Measurements from ENCODE around the gene CTIF. TPM values are rescaled to one million over a fixed set of nuclear protein-coding genes. Genes with fewer than 3 reads are reported as not detected.

Gene CTIF
- total RNA-seq, 1 donor from 2014 or later, result 35.1 TPM

DNA sequence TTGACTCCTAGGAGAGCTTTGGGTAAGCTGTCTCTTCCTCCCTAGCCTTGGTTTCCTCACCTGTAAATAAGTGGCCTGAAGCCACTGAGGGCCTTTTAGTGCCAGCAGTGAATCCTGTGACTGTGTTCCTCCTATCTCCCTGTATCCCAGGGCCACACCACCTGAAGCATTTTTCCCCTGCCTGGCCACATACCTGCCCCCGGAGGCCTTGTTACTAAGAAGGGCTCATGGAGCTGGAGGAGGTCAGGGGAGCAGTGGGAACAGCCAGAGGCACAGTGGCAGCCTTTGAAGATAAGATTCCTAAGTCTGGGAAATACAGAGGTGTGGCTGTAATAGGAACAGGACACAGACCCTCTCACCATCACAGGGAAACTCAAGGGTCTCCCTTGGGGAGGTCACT, 249.5 kb downstream of the CTIF start:
- Histone ChIP-seq H3K27ac (no peak overlapping the region), H3K27me3 (no peaks in the 10 kb centered on the region), H3K4me3 (no peak overlapping the region), H3K9me3 (no peaks in the 10 kb centered on the region), H3K4me1 (peaks cover 5% of the 10 kb centered on the region), H3K36me3 (no peaks in the 10 kb centered on the region)
- no peak for DNase-seq (ENCODE audit: extremely low spot score in 2 of 2)
- no peak for TF ChIP-seq POLR2AphosphoS5 (IDR thresholded peaks at IDR 0.05; ENCODE audit: insufficient read depth in 1 of 2, low read depth in 1 of 2)
- TF ChIP-seq, protein P1, sequence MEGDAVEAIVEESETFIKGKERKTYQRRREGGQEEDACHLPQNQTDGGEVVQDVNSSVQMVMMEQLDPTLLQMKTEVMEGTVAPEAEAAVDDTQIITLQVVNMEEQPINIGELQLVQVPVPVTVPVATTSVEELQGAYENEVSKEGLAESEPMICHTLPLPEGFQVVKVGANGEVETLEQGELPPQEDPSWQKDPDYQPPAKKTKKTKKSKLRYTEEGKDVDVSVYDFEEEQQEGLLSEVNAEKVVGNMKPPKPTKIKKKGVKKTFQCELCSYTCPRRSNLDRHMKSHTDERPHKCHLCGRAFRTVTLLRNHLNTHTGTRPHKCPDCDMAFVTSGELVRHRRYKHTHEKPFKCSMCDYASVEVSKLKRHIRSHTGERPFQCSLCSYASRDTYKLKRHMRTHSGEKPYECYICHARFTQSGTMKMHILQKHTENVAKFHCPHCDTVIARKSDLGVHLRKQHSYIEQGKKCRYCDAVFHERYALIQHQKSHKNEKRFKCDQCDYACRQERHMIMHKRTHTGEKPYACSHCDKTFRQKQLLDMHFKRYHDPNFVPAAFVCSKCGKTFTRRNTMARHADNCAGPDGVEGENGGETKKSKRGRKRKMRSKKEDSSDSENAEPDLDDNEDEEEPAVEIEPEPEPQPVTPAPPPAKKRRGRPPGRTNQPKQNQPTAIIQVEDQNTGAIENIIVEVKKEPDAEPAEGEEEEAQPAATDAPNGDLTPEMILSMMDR (IDR thresholded peaks at IDR 0.05), result no peak
- TF ChIP-seq POLR2A (IDR thresholded peaks at IDR 0.05), result no peak
- intact Hi-C loops (cut with DNase I), result loop anchor here (10.0 kb wide), 1 partner anchor 56 kb away; no protein-coding TSS in a partner anchor

DNA sequence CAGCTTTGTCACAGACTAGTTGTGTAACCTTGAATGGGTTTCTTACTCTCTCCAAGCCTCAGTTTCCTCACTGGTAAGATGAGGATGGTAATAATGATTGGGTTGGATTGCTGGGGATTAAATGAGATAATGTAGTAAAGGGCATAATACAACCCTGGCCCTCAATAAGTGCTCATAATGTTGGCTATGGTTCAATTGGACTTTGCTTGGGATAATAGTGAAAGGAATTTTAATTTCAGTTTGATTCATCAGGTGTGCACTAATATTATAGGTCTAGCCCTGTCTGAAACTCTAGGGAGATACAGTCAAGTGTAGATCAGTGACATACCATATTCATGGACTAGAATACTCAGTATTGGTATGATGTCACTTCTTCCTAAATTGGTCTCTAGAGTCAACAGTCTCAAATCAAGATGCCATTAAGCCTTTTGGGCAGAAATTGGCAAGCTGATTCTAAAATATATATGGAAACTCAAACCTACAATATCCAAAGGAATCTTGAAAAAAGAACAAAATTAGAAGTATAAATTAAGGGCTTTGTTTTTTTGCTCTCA, 250.5 kb downstream of the CTIF start:
- Histone ChIP-seq H3K27ac (no peak overlapping the region), H3K9me3 (no peaks in the 10 kb centered on the region), H3K4me1 (peaks cover 5% of the 10 kb centered on the region), H3K27me3 (no peaks in the 10 kb centered on the region), H3K36me3 (no peaks in the 10 kb centered on the region), H3K4me3 (no peak overlapping the region)
- no peak for TF ChIP-seq POLR2A (IDR thresholded peaks at IDR 0.05)
- TF ChIP-seq POLR2AphosphoS5 (IDR thresholded peaks at IDR 0.05; ENCODE audit: insufficient read depth in 1 of 2, low read depth in 1 of 2), result no peak
- TF ChIP-seq, protein P1 (IDR thresholded peaks at IDR 0.05), result no peak
- intact Hi-C loops (cut with DNase I), result loop anchor here (10.0 kb wide), 1 partner anchor 55 kb away; no protein-coding TSS in a partner anchor
- DNase-seq (ENCODE audit: extremely low spot score in 2 of 2), result no peak

DNA sequence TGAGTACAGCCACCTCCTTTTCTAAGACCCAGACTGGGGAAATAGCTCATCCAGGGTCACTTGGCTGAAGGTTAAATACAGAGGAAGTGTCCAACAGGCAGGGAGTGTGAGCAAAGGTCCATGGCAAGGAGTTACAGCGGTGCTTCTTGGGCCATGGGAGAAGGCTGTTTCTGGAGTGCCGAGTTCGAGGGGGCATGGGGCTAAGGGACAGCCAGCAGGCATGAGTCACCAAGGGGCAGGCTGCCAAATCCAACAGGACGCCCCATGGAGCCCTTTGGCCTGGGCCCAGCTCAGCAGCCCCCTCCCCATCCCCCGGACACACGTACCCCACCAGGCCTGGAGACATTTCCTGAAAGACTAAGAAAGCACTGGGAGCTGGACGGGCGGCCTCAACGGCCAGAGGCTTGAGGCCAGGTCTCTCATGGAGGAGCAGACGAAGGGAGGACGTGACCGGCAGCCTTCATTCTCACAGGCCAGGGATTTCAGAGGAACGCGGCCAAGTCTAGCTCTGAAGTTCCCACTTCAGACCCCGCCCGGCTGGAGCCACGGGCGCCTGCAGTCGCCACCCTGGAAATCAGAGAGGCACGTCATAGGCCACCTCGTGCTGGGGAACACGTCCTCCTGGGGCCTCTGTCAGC, 251.5 kb downstream of the CTIF start:
- no peak overlapping the region for H3K27ac ChIP-seq
- intact Hi-C loops (cut with DNase I), result no loop called here
- no peak overlapping the region for H3K4me3 ChIP-seq
- no peak for DNase-seq (ENCODE audit: extremely low spot score in 2 of 2)
- no peaks in the 10 kb centered on the region for H3K36me3 ChIP-seq
- H3K4me1 ChIP-seq, result peaks cover 5% of the 10 kb centered on the region
- H3K9me3 ChIP-seq, result no peaks in the 10 kb centered on the region
- TF ChIP-seq, protein P1 (IDR thresholded peaks at IDR 0.05), result no peak
- no peak for TF ChIP-seq POLR2A (IDR thresholded peaks at IDR 0.05)
- TF ChIP-seq POLR2AphosphoS5 (IDR thresholded peaks at IDR 0.05; ENCODE audit: insufficient read depth in 1 of 2, low read depth in 1 of 2), result peak in 1 of 2 donors; percentile 40
- H3K27me3 ChIP-seq, result no peaks in the 10 kb centered on the region

DNA sequence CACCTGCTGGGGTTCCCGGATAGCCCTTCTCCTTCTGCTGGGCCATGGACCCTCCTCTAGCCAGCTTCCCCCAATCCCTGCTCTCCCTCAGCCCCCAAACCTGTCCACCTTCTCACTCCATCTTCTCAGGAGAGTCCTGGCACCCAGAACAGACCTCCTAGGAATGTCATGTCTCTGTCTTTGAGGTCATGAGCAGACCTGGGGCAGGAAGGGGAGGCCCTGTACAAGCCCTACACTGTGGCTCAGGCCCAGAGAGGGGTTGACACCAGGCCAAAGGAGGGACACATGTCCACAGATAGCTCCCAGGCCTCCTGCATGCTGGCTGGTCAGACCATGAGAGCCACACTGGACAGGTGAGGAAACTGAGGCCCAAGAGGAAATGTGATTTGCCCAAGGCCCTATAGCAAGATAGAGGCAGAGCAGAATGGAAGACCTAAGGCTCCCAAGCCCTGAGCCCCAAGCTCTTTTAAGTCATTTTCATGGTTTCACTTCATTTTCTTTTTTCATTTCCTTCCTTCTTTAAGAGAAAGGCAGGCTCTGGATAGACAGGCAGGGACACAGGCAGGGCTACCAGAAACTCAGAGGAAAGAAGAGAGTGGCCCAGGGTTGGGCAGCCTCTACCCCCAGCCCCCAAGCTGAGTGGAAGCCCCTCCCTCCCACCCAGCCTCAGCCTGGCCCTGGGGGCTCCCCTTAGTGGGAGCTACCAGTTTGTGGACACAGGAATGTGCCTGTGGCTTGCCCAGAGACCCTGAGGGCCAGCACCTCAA, 252.2 kb downstream of the CTIF start:
- intact Hi-C loops (cut with DNase I), result no loop called here
- Histone ChIP-seq H3K4me1 (peaks cover 5% of the 10 kb centered on the region), H3K27me3 (no peaks in the 10 kb centered on the region), H3K27ac (no peak overlapping the region), H3K4me3 (no peak overlapping the region), H3K9me3 (no peaks in the 10 kb centered on the region), H3K36me3 (no peaks in the 10 kb centered on the region)
- TF ChIP-seq POLR2AphosphoS5 (IDR thresholded peaks at IDR 0.05; ENCODE audit: insufficient read depth in 1 of 2, low read depth in 1 of 2), result no peak
- DNase-seq (ENCODE audit: extremely low spot score in 2 of 2), result no peak

DNA sequence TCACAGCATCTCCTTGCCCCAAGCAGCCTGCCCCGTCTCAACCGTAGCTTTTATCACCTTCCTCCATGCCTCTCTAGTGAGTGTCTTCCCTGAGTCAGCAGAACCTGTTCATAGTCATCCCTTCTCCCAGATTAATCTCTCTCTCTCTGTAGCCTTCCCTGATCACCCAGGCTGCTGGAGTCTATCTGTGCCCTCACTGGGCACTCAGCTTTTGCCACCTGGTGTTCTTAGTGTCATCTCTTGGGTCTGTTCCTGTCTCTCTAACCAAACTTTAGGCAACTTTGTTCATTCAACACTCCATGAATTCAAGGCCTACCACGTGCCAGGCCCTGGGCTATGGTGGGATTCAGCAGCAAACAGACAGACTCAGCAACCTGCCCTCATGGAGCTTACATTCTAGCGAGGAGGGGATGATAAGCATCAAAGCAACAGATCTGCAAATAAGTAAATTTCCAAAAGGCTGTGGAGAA, 252.8 kb downstream of the CTIF start:
- Histone ChIP-seq H3K27ac (no peak overlapping the region), H3K27me3 (no peaks in the 10 kb centered on the region), H3K4me3 (no peak overlapping the region), H3K9me3 (no peaks in the 10 kb centered on the region), H3K36me3 (no peaks in the 10 kb centered on the region), H3K4me1 (peaks cover 5% of the 10 kb centered on the region)
- intact Hi-C loops (cut with DNase I), result no loop called here
- TF ChIP-seq POLR2A (IDR thresholded peaks at IDR 0.05) (no peak), POLR2AphosphoS5 (IDR thresholded peaks at IDR 0.05; ENCODE audit: insufficient read depth in 1 of 2, low read depth in 1 of 2) (no peak)
- TF ChIP-seq, protein P1 (IDR thresholded peaks at IDR 0.05), result no peak
- no peak for DNase-seq (ENCODE audit: extremely low spot score in 2 of 2)
